Testis (tissue), 2 donors: ENCODE measurements around the gene MKI67.

ENCODE experiments used
- POLR2A ChIP-seq: fragments of 450-650 bp; IDR thresholded peaks from one replicate; pipeline ENCODE4 v1.6.1; 2017; ENCODE audit warnings: antibody characterized with exemption, mild to moderate bottlenecking, moderate library complexity
- TF ChIP-seq, protein P1 (sequence below), 3 experiments: fragments of 450-650 bp in 2 of 3; fragments of 200-600 bp in 1 of 3; sonication (generic) in 1 of 3; IDR thresholded peaks; one replicate each; pipeline ENCODE4 v1.5.1; 2016 to 2019; ENCODE audit warnings: antibody characterized with exemption in 3 of 3, mild to moderate bottlenecking in 2 of 3, moderate library complexity in 1 of 3

DNA sequence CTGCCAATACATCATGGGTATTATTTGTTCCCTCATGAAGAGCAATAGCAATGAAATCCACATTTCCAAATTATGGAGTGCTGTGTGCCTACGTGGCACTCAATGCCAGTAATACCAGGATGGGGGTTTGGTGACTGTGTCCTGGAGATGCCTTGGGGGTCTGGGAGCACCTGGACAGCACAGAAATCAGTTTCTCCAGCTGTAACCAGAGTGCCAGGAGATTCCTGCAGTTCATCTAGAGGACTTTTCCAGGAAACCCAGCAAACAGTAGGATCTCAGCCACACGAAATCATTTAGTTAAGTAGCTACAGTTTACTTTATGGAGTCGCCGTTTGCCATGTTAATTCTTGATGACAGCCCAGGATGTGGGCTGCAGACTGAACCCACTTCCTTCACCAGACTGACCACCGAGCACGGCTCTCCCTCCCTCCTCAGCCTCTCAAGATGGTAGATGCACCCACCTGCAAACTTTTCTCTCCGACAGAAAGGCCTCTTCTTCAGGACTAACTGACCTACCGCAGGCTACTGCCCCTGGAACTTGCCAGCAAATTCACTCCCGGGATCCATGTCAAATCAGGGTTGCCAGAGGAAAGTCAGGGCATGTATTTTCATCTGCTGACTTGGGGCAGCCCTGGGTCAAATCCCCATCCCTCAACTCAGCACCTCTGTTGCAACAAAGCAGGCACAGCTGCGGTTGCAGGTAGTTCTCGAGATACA is 30.3 kb downstream of the MKI67 start:
- TF ChIP-seq, protein P1, sequence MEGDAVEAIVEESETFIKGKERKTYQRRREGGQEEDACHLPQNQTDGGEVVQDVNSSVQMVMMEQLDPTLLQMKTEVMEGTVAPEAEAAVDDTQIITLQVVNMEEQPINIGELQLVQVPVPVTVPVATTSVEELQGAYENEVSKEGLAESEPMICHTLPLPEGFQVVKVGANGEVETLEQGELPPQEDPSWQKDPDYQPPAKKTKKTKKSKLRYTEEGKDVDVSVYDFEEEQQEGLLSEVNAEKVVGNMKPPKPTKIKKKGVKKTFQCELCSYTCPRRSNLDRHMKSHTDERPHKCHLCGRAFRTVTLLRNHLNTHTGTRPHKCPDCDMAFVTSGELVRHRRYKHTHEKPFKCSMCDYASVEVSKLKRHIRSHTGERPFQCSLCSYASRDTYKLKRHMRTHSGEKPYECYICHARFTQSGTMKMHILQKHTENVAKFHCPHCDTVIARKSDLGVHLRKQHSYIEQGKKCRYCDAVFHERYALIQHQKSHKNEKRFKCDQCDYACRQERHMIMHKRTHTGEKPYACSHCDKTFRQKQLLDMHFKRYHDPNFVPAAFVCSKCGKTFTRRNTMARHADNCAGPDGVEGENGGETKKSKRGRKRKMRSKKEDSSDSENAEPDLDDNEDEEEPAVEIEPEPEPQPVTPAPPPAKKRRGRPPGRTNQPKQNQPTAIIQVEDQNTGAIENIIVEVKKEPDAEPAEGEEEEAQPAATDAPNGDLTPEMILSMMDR (IDR thresholded peaks at IDR 0.05) = no peak
- TF ChIP-seq POLR2A = no peak
